Suprapubic skin (tissue), 4 donors: ENCODE data around the gene ATOSA. TPM values are rescaled to one million over a fixed set of nuclear protein-coding genes. Genes with fewer than 3 reads are reported as not detected.

Experiments used
- DNase-seq, 2 donors: peaks; one replicate each; pipeline ENCODE4 v3.0.0-alpha.2; 2019; ENCODE audit warnings: low spot score in 2 of 2
- H3K27ac ChIP-seq: fragments of 200-600 bp; sonication (generic); one replicate; pipeline ENCODE4 v1.5.1; 2019
- H3K27me3 ChIP-seq: fragments of 200-600 bp; sonication (generic); one replicate; pipeline ENCODE4 v1.5.1; 2019
- H3K36me3 ChIP-seq: fragments of 200-600 bp; sonication (generic); one replicate; pipeline ENCODE4 v1.5.1; 2019
- H3K4me1 ChIP-seq: fragments of 200-600 bp; sonication (generic); one replicate; pipeline ENCODE4 v1.5.1; 2019
- H3K4me3 ChIP-seq: fragments of 200-600 bp; sonication (generic); one replicate; pipeline ENCODE4 v1.5.1; 2019; ENCODE audit warnings: mild to moderate bottlenecking
- H3K9me3 ChIP-seq: fragments of 200-600 bp; sonication (generic); one replicate; pipeline ENCODE4 v1.5.1; 2019
- CTCF ChIP-seq, 2 donors: fragments of 200-600 bp in 1 of 2; fragments of 450-650 bp in 1 of 2; sonication (generic) in 1 of 2; IDR thresholded peaks; one replicate each; pipeline ENCODE4 v1.5.1; 2016 to 2019; ENCODE audit warnings: antibody characterized with exemption in 2 of 2, mild to moderate bottlenecking in 1 of 2, moderate library complexity in 1 of 2
- EP300 ChIP-seq: sonication (generic); formaldehyde crosslinking; IDR thresholded peaks from one replicate; pipeline ENCODE4 v1.6.1; 2017; ENCODE audit warnings: antibody characterized with exemption
- POLR2A ChIP-seq, 2 donors: fragments of 450-650 bp; IDR thresholded peaks; one replicate each; pipeline ENCODE4 v1.6.1; 2017; ENCODE audit warnings: antibody characterized with exemption in 2 of 2, mild to moderate bottlenecking in 2 of 2, moderate library complexity in 2 of 2
- POLR2AphosphoS5 ChIP-seq, 3 donors: sonication (generic); formaldehyde crosslinking; IDR thresholded peaks; one replicate each; pipeline ENCODE4 v1.6.1; 2017; ENCODE audit warnings: antibody characterized with exemption in 3 of 3
- WGBS: methylation state at CpG from one replicate; pipeline ENCODE4 v1.1.5; 2018; 5-methylcytosine and 5-hydroxymethylcytosine counted together
- total RNA-seq, 4 donors: library from RNA; depleted of rRNA; stranded (reverse); fragments of >200 nt; gene quantifications; one replicate each; pipeline ENCODE4 v1.1.0, GENCODE V29; 2016

Gene ATOSA, protein sequence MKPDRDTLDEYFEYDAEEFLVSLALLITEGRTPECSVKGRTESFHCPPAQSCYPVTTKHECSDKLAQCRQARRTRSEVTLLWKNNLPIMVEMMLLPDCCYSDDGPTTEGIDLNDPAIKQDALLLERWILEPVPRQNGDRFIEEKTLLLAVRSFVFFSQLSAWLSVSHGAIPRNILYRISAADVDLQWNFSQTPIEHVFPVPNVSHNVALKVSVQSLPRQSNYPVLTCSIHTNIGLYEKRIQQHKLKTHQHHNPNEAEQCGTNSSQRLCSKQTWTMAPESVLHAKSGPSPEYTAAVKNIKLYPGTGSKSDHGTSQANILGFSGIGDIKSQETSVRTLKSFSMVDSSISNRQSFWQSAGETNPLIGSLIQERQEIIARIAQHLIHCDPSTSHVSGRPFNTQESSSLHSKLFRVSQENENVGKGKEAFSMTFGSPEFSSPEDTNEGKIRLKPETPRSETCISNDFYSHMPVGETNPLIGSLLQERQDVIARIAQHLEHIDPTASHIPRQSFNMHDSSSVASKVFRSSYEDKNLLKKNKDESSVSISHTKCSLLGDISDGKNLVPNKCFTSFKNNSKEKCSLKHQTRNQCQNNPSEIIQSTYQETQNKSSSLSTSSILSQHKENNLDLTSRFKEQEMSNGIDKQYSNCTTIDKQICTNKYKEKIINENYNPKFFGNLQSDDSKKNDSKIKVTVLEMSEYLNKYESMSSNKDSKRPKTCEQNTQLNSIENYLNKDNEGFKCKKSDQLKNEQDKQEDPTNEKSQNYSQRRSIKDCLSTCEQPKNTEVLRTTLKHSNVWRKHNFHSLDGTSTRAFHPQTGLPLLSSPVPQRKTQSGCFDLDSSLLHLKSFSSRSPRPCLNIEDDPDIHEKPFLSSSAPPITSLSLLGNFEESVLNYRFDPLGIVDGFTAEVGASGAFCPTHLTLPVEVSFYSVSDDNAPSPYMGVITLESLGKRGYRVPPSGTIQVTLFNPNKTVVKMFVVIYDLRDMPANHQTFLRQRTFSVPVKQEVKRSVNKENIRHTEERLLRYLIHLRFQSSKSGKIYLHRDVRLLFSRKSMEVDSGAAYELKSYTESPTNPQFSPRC
- 100 to 1,000 TPM in 1 of 4 donors, 10 to 100 TPM in 3; 25.7 to 132 (median 57.9) TPM for total RNA-seq

DNA sequence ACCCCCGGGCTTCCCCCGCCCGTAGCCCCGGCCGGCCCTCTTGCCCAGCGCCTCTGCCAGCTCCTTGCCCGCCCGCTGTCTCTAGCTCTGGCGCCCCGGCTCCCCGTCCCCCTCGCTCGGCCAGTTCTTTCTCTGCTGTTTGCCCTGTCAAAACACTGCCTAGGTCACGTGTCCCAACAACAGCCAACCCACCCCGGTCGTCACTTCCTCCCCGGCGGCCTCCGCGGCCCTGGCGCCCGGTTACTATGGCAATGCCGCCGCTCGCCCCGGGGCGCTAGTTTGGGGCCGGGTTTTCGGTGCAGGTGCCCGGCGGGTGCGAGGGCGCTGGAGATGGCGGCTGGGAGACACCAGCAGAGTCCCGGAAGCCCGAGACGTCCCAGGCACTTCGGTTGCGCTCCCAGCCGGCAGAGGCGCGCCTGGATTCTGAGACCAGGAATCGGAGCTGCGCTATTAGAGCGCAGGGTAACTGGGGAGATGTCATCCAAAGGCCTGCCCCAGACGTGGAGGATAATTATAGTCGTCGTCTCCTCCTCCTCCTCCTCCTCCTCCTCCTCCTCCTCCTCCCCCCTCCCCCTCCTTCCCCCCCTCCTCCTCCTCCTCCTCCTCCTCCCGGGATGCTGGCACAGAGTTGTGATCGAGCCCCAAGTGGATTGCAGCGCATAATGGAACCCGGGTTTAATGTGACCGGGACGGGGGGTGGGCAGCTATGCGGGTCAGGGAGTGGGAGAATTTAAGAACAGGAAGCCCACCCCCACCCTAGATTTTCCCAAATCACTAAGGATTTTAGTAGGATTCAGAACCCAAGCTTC lies at the start of gene ATOSA:
Gene ATOSA (minus strand): TSS at position 157 of the 809 bp plus-strand sequence. CDS start 1,367 bp downstream, outside the sequence.
- Histone ChIP-seq H3K9me3 (no peaks in the 10 kb centered on the region), H3K27ac (peak within 1 kb of the TSS; percentile 99), H3K27me3 (no peaks in the 10 kb centered on the region), H3K4me3 (peak within 1 kb of the TSS; percentile 94), H3K4me1 (peaks cover 36% of the 10 kb centered on the region), H3K36me3 (peaks cover 4% of the 10 kb centered on the region)
- WGBS = under 1% methylated on average over 42 of the region's 55 CpGs
- TF ChIP-seq CTCF (IDR thresholded peaks at IDR 0.05) (no peak), POLR2A (IDR thresholded peaks at IDR 0.05) (peak in 1 of 2 donors; percentile 73), EP300 (no peak), POLR2AphosphoS5 (IDR thresholded peaks at IDR 0.05) (peak in 2 of 3 donors; percentile 58 to 74)
- peak; percentile 96 to 98 for DNase-seq

DNA sequence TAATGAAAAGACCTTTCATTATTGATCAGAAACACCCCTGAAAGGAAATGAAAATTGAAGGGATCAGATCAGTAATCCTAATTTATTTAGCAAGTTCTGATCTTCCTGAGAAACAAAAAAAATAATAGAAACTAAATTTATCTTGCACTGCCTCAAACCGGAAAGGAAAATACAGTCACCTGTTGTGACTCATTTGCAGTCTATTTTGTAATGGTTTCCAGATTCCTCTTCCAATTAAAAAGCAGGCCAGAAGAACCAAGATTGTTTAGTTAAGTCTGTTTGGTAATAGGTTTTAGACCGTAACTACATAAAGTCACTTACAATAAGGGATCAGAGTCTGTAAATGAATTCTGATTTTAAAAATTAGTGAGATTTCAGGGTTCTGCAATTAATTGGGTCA lies 49.7 kb upstream of the ATOSA start:
- no peak for DNase-seq
- no peaks in the 10 kb centered on the region for H3K27me3 ChIP-seq
- peaks cover 25% of the 10 kb centered on the region for H3K4me1 ChIP-seq
- no peak overlapping the region for H3K4me3 ChIP-seq
- no peak for TF ChIP-seq POLR2A (IDR thresholded peaks at IDR 0.05)
- TF ChIP-seq EP300 = no peak
- TF ChIP-seq POLR2AphosphoS5 (IDR thresholded peaks at IDR 0.05) = no peak
- TF ChIP-seq CTCF (IDR thresholded peaks at IDR 0.05) = no peak
- 23% methylated on average over 2 of the region's 2 CpGs for WGBS
- no peaks in the 10 kb centered on the region for H3K9me3 ChIP-seq
- H3K36me3 ChIP-seq = no peaks in the 10 kb centered on the region
- no peak overlapping the region for H3K27ac ChIP-seq

DNA sequence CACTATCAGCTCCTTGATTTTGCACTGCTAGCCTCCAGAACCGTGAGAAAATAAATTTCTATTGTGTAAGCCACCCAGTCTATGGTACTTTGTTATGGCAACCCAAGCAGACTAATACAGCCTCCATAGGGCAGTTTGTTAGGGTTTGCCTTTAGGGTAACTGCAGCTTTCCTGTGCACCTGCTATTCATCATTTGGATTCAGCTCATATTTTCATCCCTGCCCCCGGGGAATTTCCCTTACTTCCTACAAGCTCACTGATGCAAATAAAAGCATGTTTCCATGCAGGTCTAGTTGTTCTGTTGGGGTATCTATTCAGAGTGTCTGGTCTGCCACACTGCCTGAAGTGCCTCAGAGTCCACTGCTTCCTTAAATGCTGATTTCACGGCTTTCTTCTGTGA lies 48.6 kb upstream of the ATOSA start:
- no peaks in the 10 kb centered on the region for H3K27me3 ChIP-seq
- H3K36me3 ChIP-seq = no peaks in the 10 kb centered on the region
- peaks cover 16% of the 10 kb centered on the region for H3K4me1 ChIP-seq
- no peak overlapping the region for H3K27ac ChIP-seq
- no peaks in the 10 kb centered on the region for H3K9me3 ChIP-seq
- TF ChIP-seq CTCF (IDR thresholded peaks at IDR 0.05) (no peak), EP300 (no peak), POLR2A (IDR thresholded peaks at IDR 0.05) (no peak), POLR2AphosphoS5 (IDR thresholded peaks at IDR 0.05) (no peak)
- 67% methylated on average over 3 of the region's 3 CpGs for WGBS
- no peak for DNase-seq
- H3K4me3 ChIP-seq = no peak overlapping the region

GRCh38 chr15:52726195-52726594 lies 47.0 kb upstream of the ATOSA start:
- H3K36me3 ChIP-seq = no peaks in the 10 kb centered on the region
- TF ChIP-seq POLR2A (IDR thresholded peaks at IDR 0.05) (no peak), CTCF (IDR thresholded peaks at IDR 0.05) (no peak), EP300 (no peak), POLR2AphosphoS5 (IDR thresholded peaks at IDR 0.05) (no peak)
- peaks cover 16% of the 10 kb centered on the region for H3K4me1 ChIP-seq
- no peak for DNase-seq
- H3K9me3 ChIP-seq = no peaks in the 10 kb centered on the region
- H3K27ac ChIP-seq = no peak overlapping the region
- no peak overlapping the region for H3K4me3 ChIP-seq
- 95% methylated on average over 2 of the region's 2 CpGs for WGBS
- no peaks in the 10 kb centered on the region for H3K27me3 ChIP-seq
